NCI-H2227 treated with DMSO at 0.1 percent for 48 hours (cell line): ENCODE data around the gene DLG2.

Experiments
- DNase-seq: peaks from one replicate; lab custom pipeline; 2025; lab: John Stamatoyannopoulos, UW

DLG2 gene

DNA sequence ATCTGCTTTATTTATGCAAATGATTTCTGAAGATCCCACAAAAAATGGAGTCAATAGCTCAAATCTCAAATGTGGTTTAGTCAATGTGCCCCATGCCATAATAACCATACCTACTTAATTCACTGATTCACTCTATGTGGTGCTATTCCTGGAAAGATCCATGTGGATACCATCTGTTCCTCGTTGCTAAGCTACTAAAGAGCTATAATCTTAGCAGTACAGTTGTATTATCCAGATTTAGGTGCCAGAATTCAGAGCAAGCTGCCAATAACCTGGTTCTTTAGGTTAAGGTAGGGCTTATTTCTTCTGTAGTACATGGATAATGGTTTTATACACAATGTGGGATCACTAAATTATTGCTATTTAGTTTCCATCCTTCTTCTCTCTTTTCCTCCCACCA is 1366.3 kb downstream of the DLG2 start:
- no peak for DNase-seq

DNA sequence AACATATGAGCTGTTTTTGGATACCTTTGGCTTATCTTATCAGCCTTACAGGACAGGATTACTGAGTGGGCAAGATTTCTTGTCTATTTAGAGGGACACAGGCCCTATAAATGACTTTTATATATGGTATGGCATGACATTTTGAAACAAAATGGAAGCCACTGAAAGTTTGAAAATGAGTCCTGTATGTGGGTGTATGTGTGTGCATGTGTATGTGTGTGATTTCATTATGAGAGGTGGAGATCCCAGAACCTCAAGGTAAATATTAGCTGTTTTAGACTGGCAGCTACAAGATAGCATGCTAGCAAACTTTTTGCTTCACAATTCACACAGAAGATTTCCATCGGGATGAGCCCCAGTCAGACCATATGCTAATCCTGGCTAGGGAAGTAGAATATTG is 1370.5 kb downstream of the DLG2 start:
- no peak for DNase-seq

DNA sequence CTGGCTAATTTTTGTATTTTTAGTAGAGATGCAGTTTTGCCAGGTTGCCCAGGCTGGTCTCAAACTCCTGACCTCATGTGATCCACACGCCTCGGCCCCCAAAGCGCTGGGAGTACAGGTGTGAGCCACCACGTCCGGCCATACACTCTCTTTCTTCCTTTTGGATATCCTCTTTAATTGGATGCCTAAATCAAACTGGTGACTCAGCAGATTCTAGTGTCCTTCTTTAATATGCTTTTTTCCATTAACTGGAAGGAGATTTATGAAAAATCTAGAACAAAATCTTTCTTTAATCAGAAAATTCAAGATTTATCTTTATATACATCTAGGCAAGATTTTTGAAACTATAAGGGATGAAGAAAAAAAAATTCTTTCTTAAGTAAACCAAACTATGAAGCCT is 1371.7 kb downstream of the DLG2 start:
- DNase-seq, result no peak

DNA sequence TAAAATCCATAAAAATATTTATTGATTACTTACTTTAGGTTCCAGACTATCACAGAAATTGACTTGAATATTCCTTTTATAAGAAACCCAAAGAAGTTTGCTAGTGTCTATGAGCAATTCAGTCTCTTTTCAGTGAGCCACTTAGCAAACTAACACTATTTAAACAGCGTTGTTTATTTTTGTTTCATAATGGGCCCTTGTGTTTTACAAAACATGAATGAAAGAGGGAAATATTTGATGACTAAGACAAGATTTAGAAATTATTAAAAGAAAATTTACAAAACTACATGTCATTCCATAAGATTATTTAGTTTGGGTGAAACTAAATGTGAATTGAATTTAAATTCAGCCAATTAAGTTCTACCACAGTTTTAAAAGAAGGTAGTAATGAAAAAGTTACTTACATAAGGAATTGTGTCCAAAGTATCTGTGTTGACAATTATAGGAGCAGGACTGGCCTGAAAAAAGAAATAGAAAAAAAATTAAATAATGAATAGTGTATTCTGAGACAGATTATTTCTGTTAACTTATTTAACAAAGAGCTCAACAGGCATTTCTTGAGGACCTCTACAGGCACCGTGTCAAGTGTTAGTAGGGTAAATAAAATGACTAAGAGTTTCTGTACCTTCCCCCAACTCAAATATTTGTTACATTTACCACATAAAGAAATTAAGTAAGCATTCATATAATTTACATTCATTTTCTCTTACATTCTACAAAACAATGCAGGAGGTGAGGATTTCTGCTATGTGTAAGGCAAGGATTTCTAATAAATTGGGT is 1376.1 kb downstream of the DLG2 start:
- DNase-seq, result no peak

DNA sequence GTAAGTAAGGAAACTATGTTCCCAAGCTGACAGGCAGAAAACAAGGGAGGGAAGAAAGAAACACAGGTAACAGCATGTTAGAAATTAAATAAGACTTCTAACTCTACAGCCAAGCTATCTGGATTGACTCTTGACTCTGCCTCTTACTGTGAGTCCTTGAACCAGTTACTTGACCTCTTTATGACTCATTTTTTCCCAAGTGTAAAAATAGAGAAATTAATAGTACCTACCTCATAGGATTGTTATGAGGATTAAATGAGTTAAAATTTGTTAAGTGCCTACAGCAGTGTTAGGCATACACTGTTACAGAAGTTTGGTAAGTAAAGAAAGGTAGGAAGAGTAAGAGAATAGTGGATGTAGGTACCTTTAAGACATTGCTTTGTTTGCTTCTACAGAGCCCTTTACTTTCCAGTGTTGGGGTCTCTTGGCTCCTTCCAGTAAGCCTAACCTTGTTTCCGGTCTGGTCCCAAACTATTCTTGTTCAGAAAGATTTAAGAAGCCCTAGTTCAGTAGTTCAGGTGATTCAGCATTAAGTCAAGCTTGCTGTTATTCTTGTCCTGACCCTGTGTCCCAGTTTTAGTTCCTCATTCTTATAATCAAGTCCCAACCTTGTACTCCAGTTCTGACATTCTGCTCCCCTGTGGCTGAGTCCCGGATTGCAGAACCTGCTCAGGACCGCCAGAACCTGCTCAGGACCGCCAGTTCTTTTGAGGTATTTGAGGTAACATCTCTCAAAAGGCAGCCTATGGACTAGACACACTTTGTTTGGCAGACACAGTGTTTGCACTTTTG is 1377.6 kb downstream of the DLG2 start:
- DNase-seq, result no peak

DNA sequence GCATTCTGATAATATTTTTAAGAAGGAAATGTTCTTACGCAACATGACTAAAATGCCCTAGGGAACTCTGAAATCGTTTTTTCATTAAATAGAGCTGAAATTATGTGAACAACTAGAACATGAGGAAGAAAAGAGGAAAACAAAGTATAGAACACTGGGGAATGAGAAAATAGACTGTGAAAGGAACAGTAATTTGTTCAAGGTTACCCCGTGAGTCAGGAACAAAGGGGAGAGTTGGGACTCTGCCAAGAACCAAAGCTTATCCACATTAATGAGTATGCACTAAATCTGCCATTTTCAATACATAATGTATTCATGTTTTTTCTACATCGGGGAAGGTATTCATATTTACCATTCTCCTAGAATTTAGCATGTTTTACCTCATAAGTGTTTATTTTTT is 1379.2 kb downstream of the DLG2 start:
- no peak for DNase-seq

DNA sequence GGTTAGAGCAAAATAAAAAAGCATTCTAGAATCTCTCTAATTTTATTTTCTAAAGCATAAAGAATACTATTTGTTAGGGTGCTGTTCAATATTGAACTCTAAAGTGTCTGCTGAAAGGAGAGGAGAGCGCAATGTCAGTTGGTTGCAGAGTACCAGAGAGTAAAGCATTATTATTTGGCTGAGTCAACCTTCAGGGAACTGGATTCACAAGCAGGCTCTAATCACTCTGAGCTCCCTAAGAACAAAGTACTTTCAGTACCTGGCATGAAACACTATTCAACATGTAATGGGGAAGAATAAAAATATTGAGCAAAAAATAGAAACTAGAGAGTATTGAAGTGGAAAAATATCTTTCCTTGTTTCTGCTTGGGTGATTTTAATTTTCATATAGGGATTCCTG is 1380.0 kb downstream of the DLG2 start:
- DNase-seq, result no peak

DNA sequence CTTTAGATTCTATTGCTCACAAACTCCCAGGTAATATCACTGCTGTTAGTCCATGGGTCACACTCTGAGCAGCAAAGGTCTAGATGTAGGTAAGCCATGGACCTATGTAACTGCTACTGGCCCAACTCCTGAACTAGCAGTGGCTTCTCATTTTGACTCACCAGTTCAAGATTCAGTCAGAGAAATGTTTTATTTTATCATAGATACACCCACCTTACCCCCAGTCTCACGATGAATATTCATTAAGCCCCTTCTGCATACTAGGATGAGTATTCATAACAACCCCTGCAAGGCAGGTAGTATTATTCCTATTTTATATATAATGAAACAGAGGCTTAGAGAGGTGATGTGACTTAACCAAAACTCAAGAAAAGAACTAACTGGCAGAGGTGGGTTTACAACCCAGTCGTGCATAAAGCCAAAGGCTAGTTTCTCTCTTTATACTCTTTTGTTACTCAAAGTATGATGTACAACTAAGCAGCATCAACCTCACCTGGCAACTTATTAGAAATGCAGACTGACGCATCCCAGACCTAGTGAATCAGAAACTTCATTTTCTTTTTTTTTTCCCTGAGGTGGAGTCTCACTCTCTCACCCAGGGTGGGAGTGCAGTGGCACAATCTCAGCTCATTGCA is 1383.4 kb downstream of the DLG2 start:
- DNase-seq, result no peak

DNA sequence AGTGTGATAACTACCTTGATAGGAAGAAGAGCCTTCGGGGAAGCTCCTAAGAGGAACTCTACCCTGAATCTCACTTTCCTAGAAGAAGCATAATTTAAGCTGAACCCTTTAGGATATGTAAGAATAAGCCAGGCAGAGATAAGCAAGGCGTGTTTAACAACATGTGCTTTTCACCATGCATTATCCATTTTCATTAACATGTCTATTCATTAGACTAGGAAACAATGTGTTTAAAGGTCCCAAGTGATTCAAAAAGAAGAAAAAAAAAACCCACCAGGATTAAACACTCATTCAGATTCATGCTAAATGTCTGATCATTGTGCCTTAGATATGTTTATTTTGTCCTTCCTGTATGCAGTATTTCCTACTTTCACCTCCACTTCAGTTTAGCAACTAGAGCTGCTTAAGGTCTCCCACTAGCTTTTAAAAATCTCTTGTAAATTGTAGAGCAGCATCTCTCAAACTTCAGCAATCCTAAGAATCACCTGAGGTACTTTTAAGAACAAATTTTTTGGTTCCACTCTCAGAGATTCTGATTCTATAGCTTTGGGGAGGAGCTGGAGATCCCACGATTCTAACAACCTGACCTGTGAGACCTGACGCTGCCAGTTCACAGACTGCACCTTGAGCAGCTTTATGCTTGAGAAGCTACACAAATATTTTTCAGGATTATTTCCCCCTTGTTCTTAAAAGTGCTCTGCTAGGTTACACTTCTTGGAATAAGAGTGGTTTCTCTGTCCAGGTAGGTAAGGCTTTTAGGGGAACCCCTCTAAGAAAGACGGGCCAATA is 1385.6 kb downstream of the DLG2 start:
- DNase-seq, result no peak

DNA sequence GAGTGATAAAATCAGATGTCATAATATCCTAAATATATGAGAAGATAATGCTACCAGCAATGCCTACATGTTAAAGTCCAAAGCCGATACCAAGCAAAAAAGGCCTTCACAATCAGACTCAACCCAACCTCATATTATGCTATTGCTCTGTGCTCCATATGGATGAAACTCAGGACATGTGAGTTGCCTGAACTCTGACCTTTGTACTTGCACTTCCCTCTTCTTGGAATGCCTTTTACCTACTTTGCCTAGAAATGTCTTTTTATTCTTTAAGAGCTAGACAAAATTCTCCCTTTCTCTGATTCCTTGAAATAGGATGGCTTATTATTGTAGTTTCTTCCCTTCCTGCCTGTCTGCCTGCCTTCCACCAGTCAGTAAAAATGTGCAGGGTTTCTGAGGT is 1386.3 kb downstream of the DLG2 start:
- DNase-seq, result no peak

DNA sequence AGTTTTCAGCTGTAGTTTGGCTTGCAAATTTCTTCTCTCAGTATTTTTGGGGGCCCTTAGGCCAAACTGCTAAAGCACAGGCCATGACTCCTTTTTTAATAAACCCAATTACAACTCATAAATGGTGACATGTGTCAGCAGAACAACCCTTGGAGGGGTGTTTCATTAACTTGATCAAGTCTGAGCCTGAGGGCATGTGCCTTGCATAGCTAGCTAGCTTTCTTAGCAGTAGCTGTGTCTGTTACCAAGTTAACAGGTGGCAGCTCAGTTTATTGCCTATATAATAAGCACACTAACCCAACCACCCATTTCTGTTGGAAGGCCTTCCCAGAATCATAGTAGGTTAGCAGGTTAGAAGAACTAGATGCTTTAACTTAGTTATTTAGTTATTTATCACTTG is 1390.7 kb downstream of the DLG2 start:
- no peak for DNase-seq

DNA sequence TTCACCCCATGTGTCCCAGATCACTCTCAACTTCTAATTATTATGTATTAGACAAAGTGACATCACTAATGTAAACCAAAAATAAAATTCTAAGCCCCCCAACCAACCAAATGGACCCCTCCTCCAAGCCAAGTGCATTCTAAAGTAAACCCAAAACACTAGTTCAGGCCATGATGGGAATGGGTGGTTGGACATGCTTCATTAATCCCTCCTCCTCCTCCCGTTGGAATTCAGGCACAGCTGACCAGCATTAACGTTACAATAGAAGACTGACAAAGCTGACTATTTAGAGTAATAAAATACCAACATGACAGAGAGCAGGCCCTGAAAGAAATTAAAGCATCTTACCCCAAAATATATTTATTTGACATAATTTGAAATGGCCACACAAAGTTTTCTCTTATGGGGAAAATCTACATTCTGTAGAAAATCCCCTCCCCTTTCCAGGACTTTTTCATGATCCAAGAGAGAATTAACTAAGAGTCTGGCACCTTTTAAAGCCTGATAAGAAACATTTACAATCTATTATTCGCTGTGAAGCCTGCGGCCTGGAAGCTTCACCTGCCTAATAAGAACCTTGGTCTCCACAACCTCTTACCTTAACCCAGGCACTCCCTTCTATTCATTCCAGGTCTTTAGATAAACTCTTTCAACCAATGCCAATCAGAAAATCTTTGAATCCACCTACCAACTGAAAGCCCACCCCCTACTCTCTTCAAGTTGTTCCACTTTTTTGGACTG is 1392.5 kb downstream of the DLG2 start:
- DNase-seq, result no peak

DNA sequence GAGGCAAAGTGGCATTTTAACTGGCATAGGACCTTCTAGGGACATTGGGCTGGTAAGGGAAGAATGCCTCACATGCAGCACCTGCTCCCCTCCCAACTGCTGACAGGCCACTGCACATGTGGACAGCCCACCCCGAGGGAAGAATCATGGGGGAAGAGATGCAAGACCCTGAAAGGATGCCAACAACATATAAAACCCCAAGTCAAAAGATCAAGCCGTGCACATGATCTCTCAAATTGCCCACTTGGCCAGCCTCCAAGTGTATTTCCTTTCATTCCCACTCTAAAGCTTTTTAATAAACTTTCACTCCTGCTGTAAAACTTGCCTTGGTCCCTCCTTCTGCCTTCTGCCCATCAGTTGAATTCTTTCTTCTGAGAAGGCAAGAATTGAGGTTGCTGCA is 1393.1 kb downstream of the DLG2 start:
- DNase-seq, result no peak

DNA sequence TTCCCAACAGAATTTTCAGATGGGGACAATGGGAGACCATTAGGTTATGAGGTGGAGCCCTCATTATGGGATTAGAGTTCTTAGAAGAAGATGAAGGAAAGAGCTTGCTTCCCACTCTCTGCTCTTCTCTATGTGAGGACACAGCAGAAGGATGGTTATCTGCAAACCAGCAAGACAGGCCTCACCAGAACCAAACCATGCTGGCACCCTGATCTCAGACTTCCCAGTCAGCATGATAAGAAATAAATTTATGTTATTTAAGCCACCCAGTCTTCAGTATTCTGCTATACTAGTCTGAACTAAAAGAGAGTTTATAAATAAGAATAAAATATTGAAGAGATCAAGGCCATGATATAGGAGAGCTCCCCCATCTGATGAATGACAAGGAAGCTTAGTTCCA is 1394.6 kb downstream of the DLG2 start:
- DNase-seq, result no peak

DNA sequence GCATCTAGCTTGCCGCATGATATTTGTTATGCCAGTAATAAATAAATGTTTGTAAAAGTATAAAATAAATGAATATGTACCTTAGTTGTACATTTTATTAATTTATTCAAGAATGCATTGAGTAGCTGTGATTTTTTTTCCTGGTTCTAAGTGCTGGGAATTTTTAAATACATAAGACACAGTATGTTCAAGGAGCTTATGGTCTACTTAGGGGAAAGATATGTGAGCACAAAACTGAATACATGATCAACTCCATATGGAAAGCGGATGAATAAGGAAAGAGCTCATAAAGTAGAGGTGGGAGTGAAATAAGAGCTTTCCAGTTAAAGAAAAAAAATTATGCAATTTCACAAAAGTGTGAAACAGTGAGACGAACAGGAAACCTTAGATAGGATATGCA is 1396.7 kb downstream of the DLG2 start:
- no peak for DNase-seq

DNA sequence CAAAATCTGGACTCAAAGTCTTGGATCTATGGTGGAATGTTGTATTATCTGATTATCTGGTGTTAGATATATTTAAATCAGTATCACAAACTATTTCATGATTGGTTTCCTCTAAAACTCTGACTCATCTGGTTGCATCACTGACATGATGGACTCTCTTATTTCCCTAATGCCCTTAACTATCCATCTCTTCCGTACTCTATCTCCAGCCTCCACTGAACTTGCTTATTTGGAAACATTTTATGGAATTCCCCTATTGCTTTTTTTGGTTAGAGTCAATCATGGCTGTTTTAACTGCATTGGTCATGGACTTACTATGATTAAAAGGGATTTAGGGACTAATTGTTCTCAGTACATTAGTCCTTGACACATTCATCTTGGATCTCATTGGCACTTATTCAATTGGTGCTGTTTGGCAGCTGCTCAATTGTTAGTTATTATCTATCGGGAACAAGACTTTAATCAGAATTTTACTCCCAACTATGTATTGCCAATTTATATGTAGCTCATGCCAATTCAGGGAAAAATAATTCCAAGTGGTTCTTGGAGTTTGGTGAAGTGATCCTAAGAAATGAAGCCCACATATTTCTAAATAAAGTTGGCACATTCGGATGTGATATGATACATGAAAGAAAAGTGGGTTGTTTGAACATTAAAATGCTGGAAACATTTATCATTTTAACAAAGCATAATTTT is 1399.0 kb downstream of the DLG2 start:
- DNase-seq, result no peak

DNA sequence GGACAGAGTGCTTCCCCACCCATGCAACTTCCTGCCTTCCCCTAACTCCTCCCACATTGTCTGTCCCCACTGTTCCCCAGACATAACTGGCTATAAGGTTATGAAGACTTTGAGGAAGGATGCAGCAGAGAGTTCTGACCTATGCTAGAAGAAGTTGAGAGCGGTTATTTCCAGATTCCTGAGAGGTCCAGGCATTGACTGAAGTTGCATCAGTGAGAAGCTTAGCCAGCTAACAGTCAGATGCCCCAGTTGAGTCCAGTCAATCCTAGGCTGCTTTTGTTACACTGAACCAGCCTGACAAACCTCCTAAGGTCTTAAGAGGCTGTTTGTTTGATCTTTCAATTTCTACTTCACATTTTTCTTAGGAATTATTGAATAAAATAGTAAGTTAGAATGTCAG is 1403.1 kb downstream of the DLG2 start:
- no peak for DNase-seq

DNA sequence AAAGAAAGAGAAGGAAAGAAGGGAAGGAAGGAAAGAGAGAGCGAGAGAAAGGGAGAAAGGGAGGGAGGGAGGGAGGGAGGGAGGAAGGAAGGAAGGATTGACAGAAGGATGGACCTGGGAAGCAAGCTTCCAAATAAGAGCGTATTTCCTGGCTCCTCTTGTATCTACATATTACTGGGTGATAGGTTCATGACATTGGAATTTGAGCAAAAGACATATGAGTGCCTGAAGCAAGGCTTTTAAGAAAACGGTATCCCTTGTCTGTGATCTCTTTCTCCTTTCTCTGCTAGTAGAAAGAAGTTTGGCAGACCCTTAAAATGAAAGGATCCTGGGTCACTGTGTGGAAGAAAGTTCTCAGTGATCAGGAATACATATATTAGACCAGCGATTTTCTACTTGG is 1408.8 kb downstream of the DLG2 start:
- no peak for DNase-seq

DNA sequence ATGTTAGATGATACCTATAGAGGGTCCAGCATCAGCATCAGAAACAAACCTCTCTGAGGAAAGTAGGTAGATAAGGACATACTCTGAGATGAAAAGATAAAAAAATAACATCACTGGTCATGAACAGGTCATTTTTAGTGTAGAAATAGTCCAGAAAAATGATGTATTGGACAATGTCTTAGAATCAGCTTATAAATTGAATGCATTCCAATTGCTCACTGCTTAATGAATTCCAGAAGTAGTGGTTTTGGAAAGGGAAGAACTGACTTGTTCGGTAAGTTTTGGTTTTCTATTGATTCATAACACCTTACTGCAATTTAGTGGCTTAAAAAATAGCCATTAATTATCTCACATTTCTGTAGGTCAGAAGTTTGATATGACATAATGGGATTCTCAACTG is 1411.5 kb downstream of the DLG2 start:
- DNase-seq, result no peak

DNA sequence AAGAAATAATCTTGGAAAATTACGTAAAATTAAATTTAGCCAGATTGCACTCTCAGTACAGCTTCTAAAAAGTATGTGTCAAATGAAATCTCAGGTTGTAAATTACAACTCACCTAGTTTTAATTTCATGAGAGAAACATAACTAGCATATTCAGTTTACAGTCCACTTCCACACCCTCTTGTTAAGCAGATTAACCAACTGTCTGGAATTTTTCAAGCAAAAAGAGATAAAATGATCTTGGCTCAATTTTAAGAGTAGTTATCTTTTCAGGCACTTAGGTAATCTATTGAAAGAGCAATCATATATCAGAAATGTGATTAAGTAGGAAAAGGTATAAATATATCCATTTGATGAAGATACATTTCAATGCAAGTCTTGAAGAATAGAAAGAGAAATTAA is 1412.6 kb downstream of the DLG2 start:
- DNase-seq, result no peak
